Measurements from ENCODE around the gene CBARP.
"Not testable (repeated sequence)": the region's sequence is repeated elsewhere in the genome, so short reads cannot be mapped to it uniquely, and the experiment has no call there.

The CBARP gene

DNA sequence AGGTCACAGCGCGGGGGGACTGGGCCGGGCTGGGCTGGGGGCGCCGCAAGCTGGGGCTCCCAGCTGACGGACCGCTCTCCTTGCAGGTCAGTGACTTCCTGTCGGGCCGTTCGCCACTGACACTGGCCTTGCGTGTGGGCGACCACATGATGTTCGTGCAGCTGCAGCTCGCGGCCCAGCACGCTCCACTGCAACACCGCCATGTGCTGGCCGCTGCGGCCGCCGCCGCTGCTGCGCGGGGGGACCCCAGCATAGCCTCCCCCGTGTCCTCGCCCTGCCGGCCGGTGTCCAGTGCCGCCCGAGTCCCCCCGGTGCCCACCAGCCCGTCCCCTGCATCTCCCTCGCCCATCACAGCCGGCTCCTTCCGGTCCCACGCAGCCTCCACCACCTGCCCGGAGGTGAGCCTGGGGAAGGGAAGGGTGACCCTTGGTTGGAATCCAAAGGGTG is 16.3 kb upstream of the CBARP start:
- no peak for DNase-seq (ENCODE audit: extremely low read depth in 1 of 2, low read depth in 1 of 2)

GRCh38 chr19:1253514-1254080 is 15.8 kb upstream of the CBARP start:
- no peak for DNase-seq (ENCODE audit: extremely low read depth in 1 of 2, low read depth in 1 of 2)

- DNase-seq (ENCODE audit: extremely low read depth in 1 of 2, low read depth in 1 of 2), result peak; percentile 69 to 83
These were observed 15.2 kb upstream of the CBARP start for GRCh38 chr19:1252821-1253513.

DNA sequence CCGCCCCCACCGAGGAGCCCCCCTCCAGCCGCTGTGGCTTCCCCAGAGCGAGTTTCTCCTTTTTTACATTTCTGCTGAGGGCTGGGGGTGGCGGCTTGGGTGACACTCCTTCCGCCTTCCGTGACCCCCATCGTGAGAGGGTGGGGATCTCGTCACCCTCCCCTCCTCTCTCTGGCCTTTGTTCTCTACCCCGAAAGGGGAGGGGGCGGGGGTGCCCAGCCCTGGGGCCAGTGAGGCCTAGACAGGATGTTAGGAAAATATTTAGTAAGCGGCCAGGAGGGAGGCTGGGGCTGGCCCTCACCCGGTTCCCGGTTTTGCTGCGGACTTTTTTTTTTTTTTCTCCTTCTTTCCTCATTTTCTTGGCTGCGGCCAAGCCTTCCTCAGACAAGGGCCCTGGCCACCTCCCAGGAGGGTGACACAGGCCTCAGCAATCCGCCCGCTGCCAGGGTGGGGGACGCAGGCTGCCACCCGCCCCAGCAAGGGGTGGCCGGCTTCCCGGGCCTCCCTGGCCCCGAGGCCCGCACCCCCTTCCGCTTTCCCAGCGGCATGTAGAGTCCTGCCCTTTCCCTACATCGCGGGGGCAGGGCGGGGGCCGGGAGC is 14.5 kb upstream of the CBARP start:
- peak in 1 of 2 donors; percentile 64 for DNase-seq (ENCODE audit: extremely low read depth in 1 of 2, low read depth in 1 of 2)

DNA sequence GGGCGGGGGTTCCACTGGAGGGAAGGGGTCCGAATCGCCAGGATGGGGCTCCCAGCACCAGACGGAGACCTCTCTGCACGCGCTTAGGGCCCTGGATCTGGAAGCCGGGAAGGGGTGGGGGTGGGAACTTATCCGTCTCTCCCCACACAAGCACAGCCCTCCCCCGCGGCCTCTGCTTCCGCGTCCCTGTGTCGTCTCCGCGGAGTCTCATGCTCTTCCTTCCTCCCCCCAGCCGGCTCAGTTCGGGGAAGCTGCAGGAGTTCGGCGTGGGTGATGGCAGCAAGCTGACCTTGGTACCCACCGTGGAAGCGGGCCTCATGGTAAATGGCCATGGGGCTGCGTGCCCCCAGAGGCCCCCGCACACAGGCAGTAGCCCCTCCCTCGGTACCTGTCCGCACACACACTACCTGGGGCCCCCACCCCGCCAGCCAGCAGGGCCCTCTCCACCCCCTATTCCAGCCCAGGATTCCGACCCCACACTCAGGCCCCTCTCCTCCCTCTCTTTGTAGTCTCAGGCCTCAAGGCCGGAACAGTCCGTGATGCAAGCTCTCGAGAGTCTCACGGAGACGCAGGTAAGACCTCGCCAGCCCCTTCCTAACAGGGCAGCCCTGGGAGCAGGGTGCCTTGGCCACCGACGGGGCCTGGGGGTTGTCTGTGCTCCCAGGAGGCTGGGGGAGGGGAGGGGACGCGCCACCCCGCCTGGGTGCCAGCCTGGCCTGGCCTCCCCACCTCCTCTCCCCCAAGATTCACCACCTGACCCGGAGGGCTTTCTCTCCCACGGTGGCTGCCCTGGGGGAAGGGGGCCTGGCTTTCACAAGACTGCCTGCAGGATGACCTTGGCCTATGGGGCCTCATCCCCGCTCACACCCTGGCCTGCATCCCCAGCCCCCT is 13.8 kb upstream of the CBARP start:
- DNase-seq (ENCODE audit: extremely low read depth in 1 of 2, low read depth in 1 of 2), result peak in 1 of 2 donors; percentile 51

- DNase-seq (ENCODE audit: extremely low read depth in 1 of 2, low read depth in 1 of 2), result no peak
These were observed 12.8 kb upstream of the CBARP start for GRCh38 chr19:1250437-1251260.

GRCh38 chr19:1249990-1250436 is 12.2 kb upstream of the CBARP start:
- no peak for DNase-seq (ENCODE audit: extremely low read depth in 1 of 2, low read depth in 1 of 2)

DNA sequence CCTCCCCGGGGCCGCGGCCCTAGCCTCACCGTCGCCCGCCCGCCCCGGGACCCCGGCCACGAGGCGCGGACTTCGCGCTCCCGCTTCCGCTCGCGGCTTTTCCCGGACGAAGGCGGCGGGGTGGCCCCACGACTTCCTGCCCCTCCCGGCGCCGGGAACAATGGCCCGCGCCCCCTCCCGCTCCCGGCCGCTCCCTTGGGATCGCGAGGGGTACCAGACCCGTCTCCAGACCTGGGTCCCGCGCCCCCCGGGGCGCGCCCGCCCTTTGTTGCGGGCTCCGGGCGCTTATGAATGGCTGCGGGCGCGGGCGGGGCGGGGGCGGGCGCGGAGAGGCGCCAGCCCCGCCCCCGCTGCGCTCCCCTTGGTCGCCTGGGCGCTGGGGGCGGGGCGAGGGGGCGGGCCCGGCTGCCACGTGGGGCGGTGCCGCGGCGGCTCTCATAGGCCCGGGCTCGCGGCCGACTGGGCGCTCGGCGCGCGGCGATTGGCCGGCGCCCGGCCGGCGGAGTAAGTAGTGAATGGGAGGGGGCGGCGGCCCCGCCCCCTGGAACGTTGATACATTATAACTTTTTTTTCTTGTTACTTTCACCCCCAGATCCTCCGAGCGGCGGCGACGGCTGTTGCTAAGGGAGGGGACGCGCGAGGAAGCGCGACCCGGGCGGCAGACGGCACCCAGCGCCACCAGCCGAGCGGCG is 11.6 kb upstream of the CBARP start:
- peak; percentile 78 to 93 for DNase-seq (ENCODE audit: extremely low read depth in 1 of 2, low read depth in 1 of 2)

- DNase-seq (ENCODE audit: extremely low read depth in 1 of 2, low read depth in 1 of 2), result peak; percentile 64 to 70
These were observed 11.0 kb upstream of the CBARP start for GRCh38 chr19:1248786-1249297.

- DNase-seq (ENCODE audit: extremely low read depth in 1 of 2, low read depth in 1 of 2), result peak in 1 of 2 donors; percentile 55
These were observed 10.5 kb upstream of the CBARP start, which contains the start of gene MIDN for GRCh38 chr19:1248139-1248785. TSS of gene MIDN (plus strand) at chr19:1248583. CDS start at chr19:1250297, 1,714 bp downstream.

DNA sequence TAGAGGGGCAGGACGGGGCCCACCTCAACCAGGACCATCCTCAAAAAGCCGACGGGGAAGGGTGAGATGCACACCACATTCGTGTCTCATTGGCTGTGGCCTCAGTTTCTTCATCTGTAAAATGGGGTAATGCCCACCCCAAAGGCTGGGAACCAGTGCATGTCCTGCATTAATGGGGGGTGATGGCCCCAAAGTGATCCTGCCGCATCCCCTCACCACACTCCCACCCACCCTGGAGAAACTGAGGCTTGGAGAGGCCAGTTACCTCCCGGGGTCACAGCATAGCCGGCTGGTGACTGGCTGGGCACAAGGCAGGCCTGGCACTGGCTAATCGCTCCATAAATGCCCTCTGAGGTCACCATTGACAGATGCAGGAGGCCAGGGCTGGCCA is 9.9 kb upstream of the CBARP start:
- DNase-seq (ENCODE audit: extremely low read depth in 1 of 2, low read depth in 1 of 2), result no peak

DNA sequence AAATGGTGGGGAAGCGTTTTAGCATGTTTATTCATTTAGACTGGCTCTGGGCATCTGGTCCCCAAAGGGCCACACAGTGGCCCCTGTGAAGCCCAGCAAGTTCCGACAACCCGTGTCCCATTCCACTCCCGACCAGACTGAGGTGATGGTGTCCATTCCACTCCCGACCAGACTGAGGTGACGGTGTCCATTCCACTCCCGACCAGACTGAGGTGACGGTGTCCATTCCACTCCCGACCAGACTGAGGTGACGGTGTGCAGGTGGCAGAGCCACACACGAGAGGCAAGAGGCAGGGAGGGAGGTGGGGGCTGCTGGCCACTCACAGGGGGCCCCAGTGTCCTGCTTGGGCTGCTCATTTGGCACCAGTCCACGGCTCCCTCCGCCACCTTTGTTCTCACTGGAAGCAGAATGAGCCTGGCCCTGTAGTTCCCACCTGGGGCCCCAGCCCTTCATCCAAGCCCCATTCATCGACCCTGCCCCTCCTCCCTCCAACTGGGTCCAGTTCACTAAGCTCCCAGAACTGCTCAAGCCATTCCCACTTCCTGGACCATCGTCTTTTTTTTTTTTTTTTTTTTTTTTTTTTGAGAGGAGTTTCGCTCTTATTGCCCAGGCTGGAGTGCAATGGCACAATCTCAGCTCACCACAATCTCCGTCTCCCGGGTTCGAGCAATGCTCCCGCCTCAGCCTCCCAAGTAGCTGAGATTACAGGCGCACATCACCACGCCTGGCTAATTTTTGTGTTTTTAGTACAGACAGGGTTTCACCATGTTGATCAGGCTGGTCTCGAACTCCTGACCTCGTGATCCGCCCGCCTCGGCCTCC is 8.7 kb upstream of the CBARP start:
- DNase-seq (ENCODE audit: extremely low read depth in 1 of 2, low read depth in 1 of 2), result not testable (repeated sequence)

GRCh38 chr19:1245494-1246264 is 7.9 kb upstream of the CBARP start:
- DNase-seq (ENCODE audit: extremely low read depth in 1 of 2, low read depth in 1 of 2), result no peak

DNA sequence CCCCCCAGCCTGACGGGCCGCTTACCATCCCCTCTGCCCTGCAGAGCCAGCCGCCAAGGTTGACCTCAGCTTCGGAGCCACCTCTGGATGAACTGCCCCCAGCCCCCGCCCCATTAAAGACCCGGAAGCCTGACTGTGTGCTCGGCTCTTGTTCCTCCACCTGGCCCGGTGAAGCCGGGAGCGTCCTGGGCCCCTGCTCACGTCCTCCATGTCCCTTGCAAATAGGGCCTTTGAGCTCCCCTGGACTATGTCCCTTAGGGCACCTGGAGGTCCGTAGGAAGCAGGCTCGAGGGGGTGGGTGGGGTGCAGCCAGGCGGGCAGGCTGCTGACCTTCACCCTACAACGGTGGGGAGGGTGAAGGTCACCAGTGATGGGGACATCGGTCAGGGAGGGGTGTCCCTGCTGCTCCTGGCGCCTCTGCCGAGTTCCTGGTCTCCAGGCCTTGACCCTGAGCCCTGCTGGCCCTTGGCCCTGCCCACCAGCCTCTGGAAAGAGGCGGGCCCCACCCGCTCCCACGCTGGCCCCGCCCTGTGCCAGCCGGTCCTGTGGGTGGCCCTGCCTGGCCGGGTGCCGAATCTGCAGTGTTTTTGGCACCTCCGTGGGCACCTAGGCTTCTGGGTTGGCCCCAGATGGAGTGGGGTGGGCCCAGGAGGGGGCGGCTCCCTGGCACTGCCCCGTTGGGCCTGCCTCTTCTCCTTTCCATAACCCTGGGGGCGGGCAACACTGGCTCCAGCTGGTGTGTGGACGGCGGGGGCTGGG is 7.1 kb upstream of the CBARP start:
- DNase-seq (ENCODE audit: extremely low read depth in 1 of 2, low read depth in 1 of 2), result no peak

- peak; percentile 71 to 75 for DNase-seq (ENCODE audit: extremely low read depth in 1 of 2, low read depth in 1 of 2)
These were observed 6.2 kb upstream of the CBARP start for GRCh38 chr19:1243768-1244692.
